LNCaP clone FGC (cell line): ENCODE data around the gene SHB.

Source experiments
- DNase-seq: peaks from one replicate; pipeline ENCODE4 v3.0.0-alpha.2; 2011; ENCODE audit warnings: low read depth
- H3K4me3 ChIP-seq: 2 replicates; pipeline ENCODE4 v1.5.1; 2011; ENCODE audit warnings: mild to moderate bottlenecking, low read depth, low read length, control low read depth
- TF ChIP-seq, protein P1 (sequence below): IDR thresholded peaks from 2 replicates; pipeline ENCODE4 v1.5.1; 2012; ENCODE audit warnings: mild to moderate bottlenecking; ENCODE audit not compliant: control insufficient read depth, insufficient read depth; ENCODE audit errors: extremely low read depth

The SHB gene

DNA sequence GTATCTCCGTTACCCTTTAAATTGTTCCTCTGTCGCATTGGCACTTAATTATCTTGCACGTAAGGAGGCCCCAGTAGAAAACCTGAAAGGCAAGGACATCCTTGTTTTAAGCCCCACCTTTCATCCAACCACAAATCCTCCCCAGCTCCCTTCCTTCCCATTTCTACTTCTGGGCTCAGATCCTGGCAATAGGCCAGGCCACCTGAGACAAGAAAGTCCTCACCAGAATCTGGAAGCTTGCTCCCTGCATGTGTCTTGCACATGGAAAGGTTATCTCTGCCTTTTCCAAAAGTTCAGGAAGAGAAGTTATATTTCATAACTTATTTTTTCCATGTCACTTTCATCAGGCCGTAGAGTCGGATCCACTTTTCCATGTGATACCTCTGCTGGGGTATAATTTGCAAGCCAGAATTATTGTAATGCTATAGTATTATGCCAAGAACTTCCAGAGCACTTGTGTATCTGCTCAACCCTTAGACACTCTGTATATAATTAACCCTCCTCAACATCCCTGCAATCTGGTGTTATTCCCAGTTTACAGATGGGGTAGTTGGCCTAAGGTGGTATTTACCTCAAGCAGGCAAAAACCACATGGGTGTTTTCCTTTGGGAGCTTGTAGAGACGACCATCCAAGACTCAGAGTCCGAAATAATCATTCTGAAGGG is 2.6 kb upstream of the SHB start:
- no peak overlapping the region for H3K4me3 ChIP-seq
- no peak for DNase-seq
- TF ChIP-seq, protein P1, sequence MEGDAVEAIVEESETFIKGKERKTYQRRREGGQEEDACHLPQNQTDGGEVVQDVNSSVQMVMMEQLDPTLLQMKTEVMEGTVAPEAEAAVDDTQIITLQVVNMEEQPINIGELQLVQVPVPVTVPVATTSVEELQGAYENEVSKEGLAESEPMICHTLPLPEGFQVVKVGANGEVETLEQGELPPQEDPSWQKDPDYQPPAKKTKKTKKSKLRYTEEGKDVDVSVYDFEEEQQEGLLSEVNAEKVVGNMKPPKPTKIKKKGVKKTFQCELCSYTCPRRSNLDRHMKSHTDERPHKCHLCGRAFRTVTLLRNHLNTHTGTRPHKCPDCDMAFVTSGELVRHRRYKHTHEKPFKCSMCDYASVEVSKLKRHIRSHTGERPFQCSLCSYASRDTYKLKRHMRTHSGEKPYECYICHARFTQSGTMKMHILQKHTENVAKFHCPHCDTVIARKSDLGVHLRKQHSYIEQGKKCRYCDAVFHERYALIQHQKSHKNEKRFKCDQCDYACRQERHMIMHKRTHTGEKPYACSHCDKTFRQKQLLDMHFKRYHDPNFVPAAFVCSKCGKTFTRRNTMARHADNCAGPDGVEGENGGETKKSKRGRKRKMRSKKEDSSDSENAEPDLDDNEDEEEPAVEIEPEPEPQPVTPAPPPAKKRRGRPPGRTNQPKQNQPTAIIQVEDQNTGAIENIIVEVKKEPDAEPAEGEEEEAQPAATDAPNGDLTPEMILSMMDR: no peak

DNA sequence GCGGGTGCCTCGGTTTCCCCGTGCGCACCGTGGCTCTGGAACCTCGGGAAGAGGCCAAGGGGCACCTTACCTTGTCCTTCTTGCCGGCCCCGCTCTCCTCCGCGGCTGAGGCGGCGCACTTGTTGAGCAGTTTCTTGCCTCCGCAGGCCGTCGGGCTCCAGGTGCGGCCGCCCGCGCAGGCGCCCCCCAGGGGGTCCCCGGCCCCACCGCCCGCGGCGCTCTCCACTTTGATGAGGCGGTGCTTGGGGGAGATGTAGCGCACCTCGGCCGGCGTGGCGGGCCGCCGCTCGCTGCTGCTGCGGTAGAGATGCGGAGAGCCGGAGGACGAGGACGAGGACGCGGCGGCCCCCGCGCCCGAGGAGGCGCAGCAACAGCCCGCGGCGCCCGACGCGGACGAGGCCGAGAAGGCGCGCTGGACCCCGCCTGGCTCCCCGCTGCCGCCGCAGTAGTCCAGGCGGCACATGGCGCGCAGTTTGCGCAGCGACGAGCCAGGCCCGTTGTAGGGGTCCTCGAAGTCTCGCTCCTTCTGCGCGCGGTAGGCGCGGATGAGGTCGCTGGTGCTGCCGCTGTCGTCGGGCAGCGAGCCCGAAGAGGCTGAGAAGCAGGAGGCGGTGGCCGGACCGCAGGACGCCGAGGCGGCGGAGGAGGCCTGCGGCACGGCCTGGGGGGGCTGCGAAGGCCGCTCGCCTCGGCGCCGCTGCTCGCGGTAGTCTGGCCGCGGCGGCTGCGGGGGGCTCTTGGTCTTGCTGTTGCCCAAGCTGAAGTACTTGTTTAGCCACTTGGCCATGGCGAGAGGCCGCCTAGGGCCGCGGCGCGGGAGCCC is 957 bp downstream of the SHB start:
- DNase-seq: no peak
- H3K4me3 ChIP-seq: peak overlapping the region; percentile 64
- TF ChIP-seq, protein P1: no peak

DNA sequence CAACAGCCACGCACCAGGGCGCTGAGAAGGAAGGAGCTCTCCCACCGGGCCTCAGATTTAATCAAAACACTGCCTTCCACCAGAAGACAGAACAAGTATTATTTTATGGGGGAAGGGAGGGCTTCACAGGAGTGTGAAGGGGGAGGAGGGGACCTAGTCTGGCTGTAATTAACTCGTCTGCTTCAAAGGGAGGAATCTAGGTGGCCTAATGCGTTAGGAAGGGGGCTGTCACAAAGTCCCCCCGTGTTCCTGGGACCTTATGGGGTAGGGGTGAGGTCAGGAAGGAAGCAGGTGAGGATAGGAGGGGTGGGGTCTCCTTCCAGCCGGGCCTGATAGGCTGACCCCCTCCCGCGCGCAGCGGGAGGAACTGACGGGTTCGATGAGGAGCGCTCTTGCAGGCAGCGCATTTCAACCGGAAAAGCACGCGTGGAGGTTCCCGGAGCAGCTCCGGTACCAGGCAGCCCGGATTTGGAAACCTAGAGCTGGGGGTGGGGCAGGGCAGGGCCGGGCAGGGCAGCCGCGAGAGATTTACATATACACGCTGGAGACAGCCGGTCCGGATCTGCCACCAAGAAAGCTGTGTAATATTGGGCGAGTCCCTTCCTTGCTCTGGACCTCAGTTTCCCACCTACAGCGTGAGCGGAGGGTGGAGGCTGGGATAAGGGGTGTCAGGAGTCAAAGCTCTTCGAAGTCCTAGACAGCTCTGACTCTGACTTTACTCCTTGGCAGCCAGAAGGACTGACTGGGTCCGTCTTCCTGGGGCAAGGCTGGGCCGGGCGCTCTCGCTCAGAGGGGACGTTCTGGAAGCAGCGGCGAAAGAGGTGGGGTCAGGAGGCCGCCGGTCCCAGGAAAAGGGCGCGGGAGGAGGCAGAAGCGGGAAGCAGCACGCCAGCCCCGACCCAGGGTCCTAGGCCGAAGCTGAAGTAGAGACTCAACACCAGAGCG is 1.8 kb downstream of the SHB start:
- DNase-seq: no peak
- TF ChIP-seq, protein P1: no peak
- peak overlapping the region; percentile 64 for H3K4me3 ChIP-seq

DNA sequence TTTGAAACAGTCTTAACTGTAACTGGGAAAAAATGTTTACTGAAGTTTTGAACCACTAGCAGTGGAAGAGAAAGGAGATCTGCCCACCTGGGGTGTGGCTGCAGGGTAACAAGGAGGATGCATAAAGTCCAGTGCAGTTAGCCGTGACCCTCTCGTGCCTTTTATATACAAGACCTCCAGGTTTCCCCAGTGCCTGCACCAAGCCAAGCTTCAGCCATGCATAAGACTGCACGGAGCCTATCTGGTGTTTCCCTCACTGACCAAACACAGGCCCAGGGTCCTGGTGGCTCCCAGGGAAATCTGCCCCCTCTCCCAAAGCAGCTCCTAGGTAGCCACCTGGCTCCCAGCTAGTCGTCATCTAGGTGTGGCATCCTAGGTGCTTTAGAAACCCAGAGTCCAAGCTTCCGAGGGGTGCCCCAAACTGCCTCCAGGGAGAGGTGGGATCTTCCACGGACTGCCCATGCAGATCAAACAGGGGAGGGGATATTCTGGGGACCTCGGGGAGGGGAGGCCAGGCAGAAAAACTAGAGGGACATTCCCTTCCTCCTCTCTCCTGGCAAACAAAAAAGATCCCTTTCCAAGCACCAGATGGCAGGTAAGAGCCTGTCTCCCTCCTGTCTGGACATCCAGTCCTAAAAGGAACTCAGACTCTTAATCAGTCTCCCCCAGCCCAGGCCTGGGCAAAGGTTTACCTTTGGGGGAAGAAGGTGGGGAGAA is 2.7 kb downstream of the SHB start:
- DNase-seq: no peak
- TF ChIP-seq, protein P1: peak; percentile 46
- H3K4me3 ChIP-seq: peak overlapping the region; percentile 64

DNA sequence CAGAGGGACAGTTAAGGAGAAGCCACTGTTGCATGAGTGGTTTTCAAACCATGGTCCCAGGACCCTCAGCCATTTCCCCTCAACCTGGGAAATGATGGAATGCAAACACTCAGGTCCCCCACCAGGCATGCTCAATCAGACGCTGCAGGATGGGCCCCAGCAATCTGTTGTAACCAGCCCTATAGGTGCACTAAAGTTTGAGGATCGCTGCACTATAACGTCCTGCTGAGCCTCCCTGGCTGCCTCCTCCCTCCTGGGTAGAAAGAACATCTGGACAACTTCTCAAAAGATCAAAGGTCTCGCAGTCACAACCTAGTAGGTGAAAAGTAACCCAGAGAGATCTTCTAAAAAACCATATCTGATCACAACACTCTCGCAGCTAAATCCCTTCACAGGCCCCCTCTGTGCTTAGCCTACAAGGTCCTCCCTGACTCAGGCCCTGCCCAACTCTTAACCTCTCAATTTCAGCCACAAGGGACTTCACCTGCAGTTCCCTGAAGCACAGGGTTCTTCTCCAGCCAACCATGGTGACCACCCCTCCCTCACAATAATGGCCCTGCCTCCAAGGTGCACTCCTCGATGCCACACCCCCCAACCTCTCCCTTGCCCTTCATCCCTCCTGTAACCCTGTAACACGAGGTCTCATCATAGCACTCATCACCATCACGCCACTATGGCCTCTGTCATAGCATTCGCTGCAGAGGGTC is 3.5 kb downstream of the SHB start:
- TF ChIP-seq, protein P1: no peak
- H3K4me3 ChIP-seq: no peak overlapping the region
- DNase-seq: no peak

DNA sequence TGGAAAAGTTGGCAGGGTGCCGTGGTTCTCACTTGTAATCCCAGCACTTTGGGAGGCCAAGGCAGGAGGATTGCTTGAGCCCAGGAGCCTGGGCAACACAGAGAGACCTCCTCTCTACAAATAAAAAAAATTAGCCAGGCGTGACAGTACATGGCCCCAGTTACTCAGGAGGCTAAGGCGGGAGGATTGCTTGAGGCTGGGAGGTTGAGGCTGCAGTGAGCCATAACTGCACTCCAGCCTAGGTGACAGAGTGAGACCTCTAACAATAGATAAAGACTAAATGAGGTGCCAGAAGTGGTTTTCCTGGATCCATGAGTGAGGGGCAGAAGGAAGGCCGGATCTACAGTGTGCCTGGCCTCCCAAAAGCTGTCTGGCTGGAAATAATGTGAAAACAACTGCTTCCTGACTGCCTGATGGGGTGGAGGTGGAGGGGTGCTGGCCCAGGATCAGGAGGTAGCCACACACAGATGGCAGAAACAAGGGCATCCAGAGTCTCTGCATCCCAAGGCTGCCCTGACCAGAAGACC is 4.1 kb downstream of the SHB start:
- no peak overlapping the region for H3K4me3 ChIP-seq
- TF ChIP-seq, protein P1: no peak
- DNase-seq: no peak
